ENCODE data around the gene INHBC. TPM values are rescaled to one million over a fixed set of nuclear protein-coding genes. Genes with fewer than 3 reads are reported as not detected.

INHBC gene
- total RNA-seq, 1 experiment from 2014 or later, result 0.35 TPM

DNA sequence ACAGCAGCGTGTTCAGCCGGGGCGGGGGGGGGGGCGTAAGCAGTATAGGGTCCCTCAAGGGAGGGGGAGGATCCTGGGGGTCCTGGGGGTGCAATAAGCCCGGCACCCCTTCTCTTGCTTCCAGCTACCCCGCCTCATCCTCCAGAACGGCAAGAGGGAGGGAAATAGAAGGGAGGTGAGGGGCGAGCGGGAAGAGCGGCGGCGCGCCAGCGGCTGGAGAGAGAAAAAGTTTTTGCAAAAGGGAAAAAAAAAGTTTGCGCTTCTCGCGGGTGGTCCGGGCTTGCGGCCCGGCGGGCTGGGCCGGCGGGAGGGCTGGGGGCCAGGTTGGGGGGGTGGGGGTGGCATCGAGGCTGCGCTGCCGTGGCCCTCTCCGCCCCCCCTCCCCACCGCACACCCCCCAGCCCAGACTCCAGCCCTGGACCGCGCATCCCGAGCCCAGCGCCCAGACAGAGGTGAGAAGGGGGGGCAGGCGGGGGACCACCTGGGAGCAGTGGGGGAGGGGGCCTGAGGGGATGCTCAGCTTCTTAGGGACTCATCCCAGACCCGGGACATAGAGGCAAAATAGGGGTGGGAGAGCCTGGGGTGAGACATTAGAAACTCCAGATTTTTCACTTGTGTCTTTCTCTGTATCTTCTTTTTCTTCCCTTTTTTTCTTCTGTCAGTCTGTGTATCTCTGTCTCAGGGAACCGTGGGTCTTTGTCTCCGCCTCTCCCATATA is 25.3 kb downstream of the INHBC start, which contains the start of gene GLI1:
TSS of gene GLI1 (plus strand) at position 36 of the 718 bp plus-strand sequence. CDS start 3,907 bp downstream, outside the sequence.
- Histone ChIP-seq H3K36me3 (ENCODE audit: low read depth) (no peaks in the 10 kb centered on the region), H4K20me1 (ENCODE audit: insufficient read depth) (no peaks in the 10 kb centered on the region), H3K27me3 (ENCODE audit: insufficient read depth, low read depth) (peaks cover 37% of the 10 kb centered on the region), H3K4me2 (peak within 1 kb of the TSS; percentile 99), H2AFZ (peak within 1 kb of the TSS; percentile 89), H3K4me1 (replicated peaks; ENCODE audit: insufficient read depth) (peaks cover 45% of the 10 kb centered on the region), H3K4me3 (peak within 1 kb of the TSS; percentile 73), H3F3A (ENCODE audit: insufficient read depth, low read depth) (no peaks in the 10 kb centered on the region), H3K9me2 (ENCODE audit: insufficient read depth) (no peaks in the 10 kb centered on the region), H3K27ac (peak within 1 kb of the TSS; percentile 70), H3K79me2 (ENCODE audit: low read depth) (no peaks in the 10 kb centered on the region), H3K9me3 (ENCODE audit: insufficient read depth, low read depth) (no peaks in the 10 kb centered on the region)
- CTCF ChIA-PET, result interaction anchor here (1.2 kb wide), 1 partner anchor 280 kb away, joined by 3 read pairs; no protein-coding TSS in a partner anchor
- no TSS peak for BruUV-seq (replicated peaks)
- no peak for TF ChIP-seq EZH2 (IDR thresholded peaks at IDR 0.05; ENCODE audit: low read depth)
- TF ChIP-seq, protein P1, sequence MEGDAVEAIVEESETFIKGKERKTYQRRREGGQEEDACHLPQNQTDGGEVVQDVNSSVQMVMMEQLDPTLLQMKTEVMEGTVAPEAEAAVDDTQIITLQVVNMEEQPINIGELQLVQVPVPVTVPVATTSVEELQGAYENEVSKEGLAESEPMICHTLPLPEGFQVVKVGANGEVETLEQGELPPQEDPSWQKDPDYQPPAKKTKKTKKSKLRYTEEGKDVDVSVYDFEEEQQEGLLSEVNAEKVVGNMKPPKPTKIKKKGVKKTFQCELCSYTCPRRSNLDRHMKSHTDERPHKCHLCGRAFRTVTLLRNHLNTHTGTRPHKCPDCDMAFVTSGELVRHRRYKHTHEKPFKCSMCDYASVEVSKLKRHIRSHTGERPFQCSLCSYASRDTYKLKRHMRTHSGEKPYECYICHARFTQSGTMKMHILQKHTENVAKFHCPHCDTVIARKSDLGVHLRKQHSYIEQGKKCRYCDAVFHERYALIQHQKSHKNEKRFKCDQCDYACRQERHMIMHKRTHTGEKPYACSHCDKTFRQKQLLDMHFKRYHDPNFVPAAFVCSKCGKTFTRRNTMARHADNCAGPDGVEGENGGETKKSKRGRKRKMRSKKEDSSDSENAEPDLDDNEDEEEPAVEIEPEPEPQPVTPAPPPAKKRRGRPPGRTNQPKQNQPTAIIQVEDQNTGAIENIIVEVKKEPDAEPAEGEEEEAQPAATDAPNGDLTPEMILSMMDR (conservative IDR thresholded peaks at IDR 0.05), result no peak
- POLR2A ChIA-PET (ENCODE audit: unreplicated experiment), result interaction anchor here (0.6 kb wide), 1 partner anchor 26 kb away, joined by 4 read pairs; no protein-coding TSS in a partner anchor
- DNase-seq, result no peak
- intact Hi-C loops (cut with micrococcal nuclease; ENCODE audit: unreplicated experiment), result loop anchor here (5.0 to 10.0 kb wide), 2 partner anchors 172 to 445 kb away; partner anchors contain the start of gene B4GALNT1

DNA sequence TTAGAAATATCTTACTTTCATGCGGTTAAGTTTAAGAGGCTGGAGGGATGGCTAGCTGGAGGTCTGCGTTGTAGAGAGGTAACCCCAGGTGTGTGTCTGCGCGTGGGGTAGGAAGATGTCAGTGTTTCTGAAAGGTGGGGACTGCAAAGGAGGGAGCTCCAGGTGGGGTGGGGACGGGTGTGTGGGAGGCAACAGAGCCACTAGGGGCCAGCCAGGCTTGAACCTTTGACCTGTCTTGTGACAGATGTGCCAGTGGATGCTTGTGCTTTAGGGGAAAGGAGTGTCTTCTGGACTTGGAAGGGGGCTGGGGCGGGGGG is 25.8 kb downstream of the INHBC start:
- POLR2A ChIA-PET (ENCODE audit: unreplicated experiment), result no interaction called here

DNA sequence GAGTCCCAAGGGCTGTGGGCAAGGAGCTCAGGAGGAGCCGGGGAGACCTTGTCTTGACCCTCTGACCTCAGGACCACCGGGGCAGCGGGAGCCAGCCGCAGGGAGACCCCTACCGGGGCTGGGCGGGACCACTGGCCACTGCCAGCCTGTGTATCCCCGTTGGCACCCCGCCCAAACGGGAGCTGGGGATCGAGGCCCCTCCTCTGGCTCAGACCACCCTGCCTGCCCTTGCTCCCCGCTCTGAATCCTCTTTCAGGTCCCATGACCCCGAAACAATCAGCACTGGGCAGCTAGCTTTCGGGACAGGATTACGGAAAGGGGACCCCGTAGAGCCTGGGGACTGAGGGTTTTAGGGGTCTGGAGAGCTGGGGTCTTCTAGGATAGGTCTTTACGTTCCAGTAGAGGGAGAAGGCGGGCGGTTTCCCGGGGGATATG is 26.3 kb downstream of the INHBC start:
- no peaks in the 10 kb centered on the region for H3K9me3 ChIP-seq (ENCODE audit: insufficient read depth, low read depth)
- no peaks in the 10 kb centered on the region for H4K20me1 ChIP-seq (ENCODE audit: insufficient read depth)
- TF ChIP-seq EZH2 (IDR thresholded peaks at IDR 0.05; ENCODE audit: low read depth), result no peak
- TF ChIP-seq, protein P1 (conservative IDR thresholded peaks at IDR 0.05), result no peak
- DNase-seq, result no peak
- H3F3A ChIP-seq (ENCODE audit: insufficient read depth, low read depth), result no peaks in the 10 kb centered on the region
- H3K27me3 ChIP-seq (ENCODE audit: insufficient read depth, low read depth), result peaks cover 46% of the 10 kb centered on the region
- H3K27ac ChIP-seq, result no peak overlapping the region
- intact Hi-C loops (cut with micrococcal nuclease; ENCODE audit: unreplicated experiment), result loop anchor here (5.0 kb wide), 1 partner anchor 171 kb away; the partner anchor contains the start of gene B4GALNT1
- peak overlapping the region; percentile 99 for H3K4me2 ChIP-seq
- no TSS peak for BruUV-seq (replicated peaks)
- H2AFZ ChIP-seq, result no peak overlapping the region
- ChIA-PET CTCF (interaction anchor here (1.0 kb wide), 1 partner anchor 195 kb away, joined by 4 read pairs; no protein-coding TSS in a partner anchor), POLR2A (ENCODE audit: unreplicated experiment) (no interaction called here)
- peak overlapping the region; percentile 57; the same call in 1 of the 2 replicates for H3K4me3 ChIP-seq
- H3K79me2 ChIP-seq (ENCODE audit: low read depth), result no peaks in the 10 kb centered on the region
- H3K4me1 ChIP-seq (replicated peaks; ENCODE audit: insufficient read depth), result peaks cover 36% of the 10 kb centered on the region
- no peaks in the 10 kb centered on the region for H3K9me2 ChIP-seq (ENCODE audit: insufficient read depth)
- no peaks in the 10 kb centered on the region for H3K36me3 ChIP-seq (ENCODE audit: low read depth)

More for the DNA sequence above, 25.8 kb downstream of the INHBC start:
- Histone ChIP-seq H3K9me2 (ENCODE audit: insufficient read depth) (no peaks in the 10 kb centered on the region), H3K79me2 (ENCODE audit: low read depth) (no peaks in the 10 kb centered on the region), H2AFZ (no peak overlapping the region), H3K4me3 (peak overlapping the region; percentile 73; the same call in 1 of the 2 replicates), H3K4me1 (replicated peaks; ENCODE audit: insufficient read depth) (peaks cover 40% of the 10 kb centered on the region), H4K20me1 (ENCODE audit: insufficient read depth) (no peaks in the 10 kb centered on the region), H3K4me2 (peak overlapping the region; percentile 99), H3K27ac (no peak overlapping the region), H3K36me3 (ENCODE audit: low read depth) (no peaks in the 10 kb centered on the region), H3K9me3 (ENCODE audit: insufficient read depth, low read depth) (no peaks in the 10 kb centered on the region), H3F3A (ENCODE audit: insufficient read depth, low read depth) (no peaks in the 10 kb centered on the region), H3K27me3 (ENCODE audit: insufficient read depth, low read depth) (peaks cover 42% of the 10 kb centered on the region)
- intact Hi-C loops (cut with micrococcal nuclease; ENCODE audit: unreplicated experiment), result loop anchor here (5.0 kb wide), 1 partner anchor 172 kb away; the partner anchor contains the start of gene B4GALNT1
- no peak for DNase-seq
- TF ChIP-seq EZH2 (IDR thresholded peaks at IDR 0.05; ENCODE audit: low read depth), result no peak
- TF ChIP-seq, protein P1 (conservative IDR thresholded peaks at IDR 0.05), result no peak
- CTCF ChIA-PET, result interaction anchor here (1.0 kb wide), 1 partner anchor 195 kb away, joined by 4 read pairs; no protein-coding TSS in a partner anchor
- no TSS peak for BruUV-seq (replicated peaks)
